SU-DHL-6 (cell line): ENCODE results near the gene GNB1L.

Experiments
- H2AFZ ChIP-seq: fragments of 200-600 bp; sonication (generic); 2 replicates; pipeline ENCODE4 v1.6.1; 2014; ENCODE audit warnings: low read depth, mild to moderate bottlenecking, moderate library complexity, mixed read lengths, antibody characterized with exemption, low read length; ENCODE audit not compliant: severe bottlenecking
- H3F3A ChIP-seq: fragments of 200-600 bp; shearing (Covaris generic); 2 replicates; pipeline ENCODE4 v1.6.0; 2016; ENCODE audit warnings: antibody characterized with exemption, mild to moderate bottlenecking; ENCODE audit not compliant: insufficient read depth
- H3K27ac ChIP-seq: fragments of 200-600 bp; sonication (generic); 2 replicates; pipeline ENCODE4 v1.5.1; 2016; ENCODE audit warnings: low read depth, mild to moderate bottlenecking, low read length, moderate library complexity, mixed read lengths
- H3K27me3 ChIP-seq: fragments of 200-600 bp; sonication (generic), shearing (Covaris generic); 2 replicates; pipeline ENCODE4 v1.6.0; 2014; ENCODE audit warnings: mild to moderate bottlenecking, low read length
- H3K36me3 ChIP-seq: fragments of 200-600 bp; sonication (generic); 2 replicates; pipeline ENCODE4 v1.6.1; 2014; ENCODE audit warnings: mild to moderate bottlenecking, low read length, mixed read lengths
- H3K4me2 ChIP-seq: fragments of 300-600, 200-600 bp; shearing (Covaris generic), sonication (generic); 2 replicates; pipeline ENCODE4 v1.6.0; 2014; ENCODE audit warnings: low read length, low read depth, mild to moderate bottlenecking; ENCODE audit not compliant: poor library complexity, severe bottlenecking
- H3K4me3 ChIP-seq: fragments of 200-600 bp; sonication (generic); 2 replicates; pipeline ENCODE4 v1.5.1; 2014; ENCODE audit warnings: antibody characterized with exemption, low read length, mild to moderate bottlenecking, mixed read lengths; ENCODE audit not compliant: insufficient read depth, poor library complexity, severe bottlenecking
- H3K79me2 ChIP-seq: fragments of 200-600 bp; sonication (generic); 2 replicates; pipeline ENCODE4 v1.6.1; 2014; ENCODE audit warnings: mild to moderate bottlenecking, low read length, moderate library complexity; ENCODE audit not compliant: insufficient read depth
- H3K9ac ChIP-seq: fragments of 200-600 bp; sonication (generic); 2 replicates; pipeline ENCODE4 v1.7.0; 2014; ENCODE audit warnings: mild to moderate bottlenecking, low read length
- H3K9me2 ChIP-seq: fragments of 200-600 bp; sonication (generic); replicated peaks from 2 replicates; pipeline ENCODE4 v1.6.1; 2014; ENCODE audit warnings: low read length; ENCODE audit not compliant: insufficient read depth
- H3K9me3 ChIP-seq: fragments of 200-600 bp; sonication (generic); 2 replicates; pipeline ENCODE4 v1.6.1; 2014; ENCODE audit warnings: low read length, mixed read lengths; ENCODE audit not compliant: insufficient read depth
- H4K20me1 ChIP-seq: fragments of 200-600 bp; sonication (generic); 2 replicates; pipeline ENCODE4 v1.6.1; 2014; ENCODE audit warnings: low read depth, mild to moderate bottlenecking, antibody characterized with exemption, low read length, moderate library complexity, mixed read lengths
- CTCF ChIP-seq: fragments of 200-600 bp; sonication (generic); IDR thresholded peaks from one replicate; pipeline ENCODE4 v1.5.1; 2017; ENCODE audit warnings: antibody characterized with exemption, mild to moderate bottlenecking, low read length, moderate library complexity; ENCODE audit not compliant: insufficient read depth, poor library complexity, severe bottlenecking
- EZH2phosphoT487 ChIP-seq: fragments of 200-600 bp; sonication (generic), shearing (Covaris generic); conservative IDR thresholded peaks from 2 replicates; pipeline ENCODE4 v1.6.1; 2018; ENCODE audit warnings: mild to moderate bottlenecking, antibody characterized with exemption, low read length, moderate library complexity, mixed read lengths

The GNB1L gene

GRCh38 chr22:19760951-19761724 is 93.5 kb downstream of the GNB1L start:
- Histone ChIP-seq H3F3A (no peaks in the 10 kb centered on the region), H3K4me3 (no peak overlapping the region), H3K36me3 (no peaks in the 10 kb centered on the region), H3K79me2 (no peaks in the 10 kb centered on the region), H3K9ac (no peak overlapping the region), H2AFZ (no peak overlapping the region), H3K9me3 (no peaks in the 10 kb centered on the region), H3K4me2 (no peak overlapping the region), H3K27ac (no peak overlapping the region), H3K9me2 (no peaks in the 10 kb centered on the region), H3K27me3 (no peaks in the 10 kb centered on the region), H4K20me1 (no peaks in the 10 kb centered on the region)
- no peak for TF ChIP-seq CTCF
- TF ChIP-seq EZH2phosphoT487 = no peak

- no peak within 1 kb of the TSS for H3K27ac ChIP-seq
- no peak within 1 kb of the TSS for H2AFZ ChIP-seq
- no peaks in the 10 kb centered on the region for H3K79me2 ChIP-seq
- no peak for TF ChIP-seq EZH2phosphoT487
- no peaks in the 10 kb centered on the region for H3K27me3 ChIP-seq
- H3K4me2 ChIP-seq = no peak within 1 kb of the TSS
- no peaks in the 10 kb centered on the region for H4K20me1 ChIP-seq
- H3K9me2 ChIP-seq = no peaks in the 10 kb centered on the region
- no peaks in the 10 kb centered on the region for H3K9me3 ChIP-seq
- H3K36me3 ChIP-seq = no peaks in the 10 kb centered on the region
- H3F3A ChIP-seq = no peaks in the 10 kb centered on the region
- no peak within 1 kb of the TSS for H3K9ac ChIP-seq
- H3K4me3 ChIP-seq = no peak within 1 kb of the TSS
Measured at GRCh38 chr22:19760058-19760950, 94.4 kb downstream of the GNB1L start, which contains the start of gene TBX1. TSS of gene TBX1 (plus strand) at chr22:19760778. CDS start at chr22:19760844, 66 bp downstream.

- no peak overlapping the region for H3K4me3 ChIP-seq
- no peaks in the 10 kb centered on the region for H3F3A ChIP-seq
- no peaks in the 10 kb centered on the region for H3K27me3 ChIP-seq
- TF ChIP-seq EZH2phosphoT487 (no peak), CTCF (no peak)
- no peak overlapping the region for H3K4me2 ChIP-seq
- H3K79me2 ChIP-seq = no peaks in the 10 kb centered on the region
- H3K9ac ChIP-seq = no peak overlapping the region
- H3K27ac ChIP-seq = no peak overlapping the region
- H3K36me3 ChIP-seq = no peaks in the 10 kb centered on the region
- H4K20me1 ChIP-seq = no peaks in the 10 kb centered on the region
- no peaks in the 10 kb centered on the region for H3K9me3 ChIP-seq
- no peaks in the 10 kb centered on the region for H3K9me2 ChIP-seq
- H2AFZ ChIP-seq = no peak overlapping the region
Measured at GRCh38 chr22:19759427-19760057, 95.1 kb downstream of the GNB1L start.
